ENCODE results near the gene FKBP2. TPM values are rescaled to one million over a fixed set of nuclear protein-coding genes. Genes with fewer than 3 reads are reported as not detected.

Gene FKBP2
- total and polyA plus RNA-seq, 8 donors: 15.2 to 257 (median 57.6) TPM

GRCh38 chr11:64287676-64288352 lies 46.9 kb downstream of the FKBP2 start:
- Histone ChIP-seq H3K4me1 (peaks cover 35 to 55% (median 49%) of the 10 kb centered on the region in 4 donors), H3K9me3 (no peaks in the 10 kb centered on the region), H3K4me3 (no peak overlapping the region), H3K27me3 (peaks cover 20 to 39% (median 27%) of the 10 kb centered on the region in 3 donors), H3K27ac (no peak overlapping the region), H3K36me3 (peaks cover 0 to 7% (median 0%) of the 10 kb centered on the region in 4 donors)
- intact Hi-C loops (cut with DNase I; ENCODE audit: low total_unique reads): no loop called here
- WGBS, 5 donors: 93 to 98% (median 96%) methylated on average over 29 to 33 of the region's 33 CpGs
- no peak for DNase-seq
- no peak for TF ChIP-seq POLR2AphosphoS5 (IDR thresholded peaks at IDR 0.05)

- intact Hi-C loops (cut with DNase I; ENCODE audit: low total_unique reads): no loop called here
- Histone ChIP-seq H3K36me3 (peaks cover 0 to 7% (median 0%) of the 10 kb centered on the region in 4 donors), H3K9me3 (no peaks in the 10 kb centered on the region), H3K27ac (no peak overlapping the region), H3K4me1 (peaks cover 31 to 49% (median 43%) of the 10 kb centered on the region in 4 donors), H3K27me3 (peaks cover 25 to 45% (median 32%) of the 10 kb centered on the region in 3 donors), H3K4me3 (no peak overlapping the region)
- DNase-seq: no peak
- TF ChIP-seq POLR2AphosphoS5 (IDR thresholded peaks at IDR 0.05) (no peak), EP300 (IDR thresholded peaks at IDR 0.05) (no peak), CTCF (IDR thresholded peaks at IDR 0.05) (no peak), POLR2A (IDR thresholded peaks at IDR 0.05) (no peak)
- 85 to 96% (median 94%) methylated on average over 9 of the region's 9 CpGs for WGBS, 5 donors
Measured at GRCh38 chr11:64288353-64288750, 47.5 kb downstream of the FKBP2 start.

- intact Hi-C loops (cut with DNase I; ENCODE audit: low total_unique reads): no loop called here
- no peak for DNase-seq
- no peak overlapping the region for H3K4me3 ChIP-seq
- 89 to 96% (median 94%) methylated on average over 13 of the region's 13 CpGs for WGBS, 5 donors
- TF ChIP-seq POLR2A (IDR thresholded peaks at IDR 0.05) (no peak), POLR2AphosphoS5 (IDR thresholded peaks at IDR 0.05) (no peak), EP300 (IDR thresholded peaks at IDR 0.05) (no peak), CTCF (IDR thresholded peaks at IDR 0.05) (no peak)
- H3K27ac ChIP-seq: no peak overlapping the region
- no peaks in the 10 kb centered on the region for H3K9me3 ChIP-seq
- peaks cover 0 to 7% (median 0%) of the 10 kb centered on the region in 4 donors for H3K36me3 ChIP-seq
- H3K4me1 ChIP-seq: peaks cover 25 to 42% (median 36%) of the 10 kb centered on the region in 4 donors
- H3K27me3 ChIP-seq: peaks cover 26 to 52% (median 38%) of the 10 kb centered on the region in 3 donors
Measured at GRCh38 chr11:64289002-64289564, 48.2 kb downstream of the FKBP2 start.

- Histone ChIP-seq H3K27me3 (peaks cover 26 to 67% (median 40%) of the 10 kb centered on the region in 3 donors), H3K4me1 (peaks cover 25 to 40% (median 32%) of the 10 kb centered on the region in 4 donors), H3K9me3 (no peaks in the 10 kb centered on the region), H3K27ac (no peak overlapping the region), H3K36me3 (peaks cover 0 to 7% (median 0%) of the 10 kb centered on the region in 4 donors), H3K4me3 (no peak overlapping the region)
- TF ChIP-seq POLR2AphosphoS5 (IDR thresholded peaks at IDR 0.05) (no peak), CTCF (IDR thresholded peaks at IDR 0.05) (no peak), POLR2A (IDR thresholded peaks at IDR 0.05) (no peak), EP300 (IDR thresholded peaks at IDR 0.05) (no peak)
- no peak for DNase-seq
- intact Hi-C loops (cut with DNase I; ENCODE audit: low total_unique reads): loop anchor here (10.0 kb wide), 1 partner anchor 86 kb away; the partner anchor contains the start of gene FERMT3
- WGBS, 5 donors: 45 to 56% (median 53%) methylated on average over 7 to 10 of the region's 10 CpGs
Measured at GRCh38 chr11:64290352-64291261, 49.7 kb downstream of the FKBP2 start.
